GM23338 (cell line): ENCODE data around the gene LRMDA.

ENCODE experiments used
- EZH2 ChIP-seq: fragments of 200-600 bp; sonication (generic); IDR thresholded peaks from one replicate; pipeline ENCODE4 v1.8.0; 2017; ENCODE audit warnings: antibody characterized with exemption, mild to moderate bottlenecking, low read depth; ENCODE audit not compliant: unreplicated experiment
- EZH2phosphoT487 ChIP-seq: fragments of 200-600 bp; sonication (generic); IDR thresholded peaks from one replicate; pipeline ENCODE4 v1.8.1; 2018; ENCODE audit warnings: antibody characterized with exemption; ENCODE audit not compliant: unreplicated experiment
- POLR2AphosphoS5 ChIP-seq: IDR thresholded peaks from 2 replicates; pipeline ENCODE4 v1.6.1; 2016; ENCODE audit warnings: antibody characterized with exemption, low read depth
- STAT1 ChIP-seq: IDR thresholded peaks from one replicate; pipeline ENCODE4 v1.6.1; 2016; ENCODE audit warnings: antibody characterized with exemption; ENCODE audit not compliant: unreplicated experiment
- ZNF114 ChIP-seq: fragments of 250-450 bp; sonication (Bioruptor Pico); IDR thresholded peaks from 2 replicates; pipeline ENCODE4 v1.5.0; 2020; ENCODE audit warnings: mild to moderate bottlenecking, moderate library complexity
- ZNF331 ChIP-seq: fragments of 250-450 bp; sonication (Bioruptor Pico); IDR thresholded peaks from 2 replicates; pipeline ENCODE4 v1.5.0; 2020; ENCODE audit warnings: low read depth, mild to moderate bottlenecking, moderate library complexity
- TF ChIP-seq, protein P1 (sequence below), 2 experiments: fragments of 200-600 bp in 1 of 2; sonication (generic) in 1 of 2; conservative IDR thresholded peaks; 2 replicates each; pipeline versions ENCODE4 v1.5.1 to v1.6.1; 2016 to 2017; ENCODE audit warnings: antibody characterized with exemption in 2 of 2, low read depth in 2 of 2, mild to moderate bottlenecking in 2 of 2, moderate library complexity in 1 of 2
- TF ChIP-seq, protein P2 (sequence below): IDR thresholded peaks from one replicate; pipeline ENCODE4 v1.6.1; 2018; ENCODE audit warnings: antibody characterized with exemption; ENCODE audit not compliant: unreplicated experiment
- TF ChIP-seq, protein P3 (sequence below): IDR thresholded peaks from 2 replicates; pipeline ENCODE4 v1.6.1; 2016; ENCODE audit warnings: antibody characterized with exemption

- TF ChIP-seq, protein P1, sequence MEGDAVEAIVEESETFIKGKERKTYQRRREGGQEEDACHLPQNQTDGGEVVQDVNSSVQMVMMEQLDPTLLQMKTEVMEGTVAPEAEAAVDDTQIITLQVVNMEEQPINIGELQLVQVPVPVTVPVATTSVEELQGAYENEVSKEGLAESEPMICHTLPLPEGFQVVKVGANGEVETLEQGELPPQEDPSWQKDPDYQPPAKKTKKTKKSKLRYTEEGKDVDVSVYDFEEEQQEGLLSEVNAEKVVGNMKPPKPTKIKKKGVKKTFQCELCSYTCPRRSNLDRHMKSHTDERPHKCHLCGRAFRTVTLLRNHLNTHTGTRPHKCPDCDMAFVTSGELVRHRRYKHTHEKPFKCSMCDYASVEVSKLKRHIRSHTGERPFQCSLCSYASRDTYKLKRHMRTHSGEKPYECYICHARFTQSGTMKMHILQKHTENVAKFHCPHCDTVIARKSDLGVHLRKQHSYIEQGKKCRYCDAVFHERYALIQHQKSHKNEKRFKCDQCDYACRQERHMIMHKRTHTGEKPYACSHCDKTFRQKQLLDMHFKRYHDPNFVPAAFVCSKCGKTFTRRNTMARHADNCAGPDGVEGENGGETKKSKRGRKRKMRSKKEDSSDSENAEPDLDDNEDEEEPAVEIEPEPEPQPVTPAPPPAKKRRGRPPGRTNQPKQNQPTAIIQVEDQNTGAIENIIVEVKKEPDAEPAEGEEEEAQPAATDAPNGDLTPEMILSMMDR (conservative IDR thresholded peaks at IDR 0.05; ENCODE audit: low read depth in 2 of 2), result no peak
- TF ChIP-seq POLR2AphosphoS5 (no peak), EZH2 (no peak), EZH2phosphoT487 (no peak), ZNF331 (no peak), STAT1 (no peak), ZNF114 (CRISPR knock-in tag) (no peak)
- TF ChIP-seq, protein P2, sequence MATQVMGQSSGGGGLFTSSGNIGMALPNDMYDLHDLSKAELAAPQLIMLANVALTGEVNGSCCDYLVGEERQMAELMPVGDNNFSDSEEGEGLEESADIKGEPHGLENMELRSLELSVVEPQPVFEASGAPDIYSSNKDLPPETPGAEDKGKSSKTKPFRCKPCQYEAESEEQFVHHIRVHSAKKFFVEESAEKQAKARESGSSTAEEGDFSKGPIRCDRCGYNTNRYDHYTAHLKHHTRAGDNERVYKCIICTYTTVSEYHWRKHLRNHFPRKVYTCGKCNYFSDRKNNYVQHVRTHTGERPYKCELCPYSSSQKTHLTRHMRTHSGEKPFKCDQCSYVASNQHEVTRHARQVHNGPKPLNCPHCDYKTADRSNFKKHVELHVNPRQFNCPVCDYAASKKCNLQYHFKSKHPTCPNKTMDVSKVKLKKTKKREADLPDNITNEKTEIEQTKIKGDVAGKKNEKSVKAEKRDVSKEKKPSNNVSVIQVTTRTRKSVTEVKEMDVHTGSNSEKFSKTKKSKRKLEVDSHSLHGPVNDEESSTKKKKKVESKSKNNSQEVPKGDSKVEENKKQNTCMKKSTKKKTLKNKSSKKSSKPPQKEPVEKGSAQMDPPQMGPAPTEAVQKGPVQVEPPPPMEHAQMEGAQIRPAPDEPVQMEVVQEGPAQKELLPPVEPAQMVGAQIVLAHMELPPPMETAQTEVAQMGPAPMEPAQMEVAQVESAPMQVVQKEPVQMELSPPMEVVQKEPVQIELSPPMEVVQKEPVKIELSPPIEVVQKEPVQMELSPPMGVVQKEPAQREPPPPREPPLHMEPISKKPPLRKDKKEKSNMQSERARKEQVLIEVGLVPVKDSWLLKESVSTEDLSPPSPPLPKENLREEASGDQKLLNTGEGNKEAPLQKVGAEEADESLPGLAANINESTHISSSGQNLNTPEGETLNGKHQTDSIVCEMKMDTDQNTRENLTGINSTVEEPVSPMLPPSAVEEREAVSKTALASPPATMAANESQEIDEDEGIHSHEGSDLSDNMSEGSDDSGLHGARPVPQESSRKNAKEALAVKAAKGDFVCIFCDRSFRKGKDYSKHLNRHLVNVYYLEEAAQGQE, result no peak
- TF ChIP-seq, protein P3, sequence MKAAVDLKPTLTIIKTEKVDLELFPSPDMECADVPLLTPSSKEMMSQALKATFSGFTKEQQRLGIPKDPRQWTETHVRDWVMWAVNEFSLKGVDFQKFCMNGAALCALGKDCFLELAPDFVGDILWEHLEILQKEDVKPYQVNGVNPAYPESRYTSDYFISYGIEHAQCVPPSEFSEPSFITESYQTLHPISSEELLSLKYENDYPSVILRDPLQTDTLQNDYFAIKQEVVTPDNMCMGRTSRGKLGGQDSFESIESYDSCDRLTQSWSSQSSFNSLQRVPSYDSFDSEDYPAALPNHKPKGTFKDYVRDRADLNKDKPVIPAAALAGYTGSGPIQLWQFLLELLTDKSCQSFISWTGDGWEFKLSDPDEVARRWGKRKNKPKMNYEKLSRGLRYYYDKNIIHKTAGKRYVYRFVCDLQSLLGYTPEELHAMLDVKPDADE, result no peak
These were observed 468.5 kb downstream of the LRMDA start for GRCh38 chr10:75899816-75900390.
